ENCODE measurements around the gene TMEM233. TPM values are rescaled to one million over a fixed set of nuclear protein-coding genes. Genes with fewer than 3 reads are reported as not detected.

TMEM233 gene
- total and polyA plus RNA-seq, 9 of the 15 experiments (the other 6 are each of a cell fraction or from before 2014, with no cell fraction given), result 0.04 to 0.17 (median 0.07) TPM; not detected in 2

GRCh38 chr12:119665164-119665929 lies 71.8 kb downstream of the TMEM233 start (continued):
- TF ChIP-seq TRIM25 (IDR thresholded peaks at IDR 0.05; ENCODE audit: borderline replicate concordance) (no peak), ETS2 (tag; IDR thresholded peaks at IDR 0.05; ENCODE audit: borderline replicate concordance, poor library complexity, severe bottlenecking) (no peak), NFE2L1 (tag; IDR thresholded peaks at IDR 0.05; ENCODE audit: borderline replicate concordance, low read depth) (no peak), ELK1 (CRISPR knock-in tag; IDR thresholded peaks at IDR 0.05) (no peak), HNRNPUL1 (IDR thresholded peaks at IDR 0.05; ENCODE audit: low read length) (no peak), MLX (CRISPR knock-in tag; conservative IDR thresholded peaks at IDR 0.05) (no peak), E2F1 (CRISPR knock-in tag; IDR thresholded peaks at IDR 0.05) (no peak), EP300 (IDR thresholded peaks at IDR 0.05; ENCODE audit: low read length) (peak; percentile 100), ZNF79 (CRISPR knock-in tag; IDR thresholded peaks at IDR 0.05; ENCODE audit: low read depth) (peak; percentile 79; the same call in 1 of the 2 replicates), EGR1 (conservative IDR thresholded peaks at IDR 0.05) (peak; percentile 51), PTTG1 (tag; IDR thresholded peaks at IDR 0.05; ENCODE audit: low read depth) (peak; percentile 61; the same call in 1 of the 2 replicates), MITF (IDR thresholded peaks at IDR 0.05) (peak; percentile 98), IRF1 (CRISPR knock-in tag; IDR thresholded peaks at IDR 0.05; ENCODE audit: borderline replicate concordance) (no peak), NKRF (IDR thresholded peaks at IDR 0.05; ENCODE audit: borderline replicate concordance) (no peak), ZNF239 (CRISPR knock-in tag; IDR thresholded peaks at IDR 0.05) (peak; percentile 87), PCBP1 (IDR thresholded peaks at IDR 0.05; ENCODE audit: low read depth, low read length, poor library complexity, severe bottlenecking) (no peak), NFATC3 (IDR thresholded peaks at IDR 0.05) (peak; percentile 90)

Measured in K562 (cell line).